Kidney epithelial cell (primary cell): ENCODE data around the gene FGF8. TPM values are rescaled to one million over a fixed set of nuclear protein-coding genes. Genes with fewer than 3 reads are reported as not detected.

Experiments used
- DNase-seq: peaks from one replicate; pipeline ENCODE4 v3.0.0-alpha.2; 2010; ENCODE audit warnings: low read depth
- H3K27me3 ChIP-seq: 2 replicates; pipeline ENCODE4 v1.6.0; 2011; ENCODE audit warnings: low read length; ENCODE audit not compliant: control insufficient read depth, insufficient read depth
- H3K36me3 ChIP-seq: 2 replicates; pipeline ENCODE4 v1.5.1; 2011; ENCODE audit warnings: low read length; ENCODE audit not compliant: control insufficient read depth, insufficient read depth
- H3K4me3 ChIP-seq: 2 replicates; pipeline ENCODE4 v1.5.1; 2011; ENCODE audit warnings: low read depth, mild to moderate bottlenecking, control low read depth, low read length
- total RNA-seq: library from RNA; depleted of rRNA; stranded (reverse); fragments of >200 nt; gene quantifications from 2 replicates; pipeline ENCODE4 v1.2.3, GENCODE V29; 2015
- TF ChIP-seq, protein P1 (sequence below): IDR thresholded peaks from 2 replicates; pipeline ENCODE4 v1.5.1; 2011; ENCODE audit warnings: mild to moderate bottlenecking, moderate library complexity, low read length, control low read depth, inconsistent platforms; ENCODE audit not compliant: insufficient read depth, poor library complexity, severe bottlenecking

Gene FGF8
- total RNA-seq, 1 donor from 2014 or later: not detected

DNA sequence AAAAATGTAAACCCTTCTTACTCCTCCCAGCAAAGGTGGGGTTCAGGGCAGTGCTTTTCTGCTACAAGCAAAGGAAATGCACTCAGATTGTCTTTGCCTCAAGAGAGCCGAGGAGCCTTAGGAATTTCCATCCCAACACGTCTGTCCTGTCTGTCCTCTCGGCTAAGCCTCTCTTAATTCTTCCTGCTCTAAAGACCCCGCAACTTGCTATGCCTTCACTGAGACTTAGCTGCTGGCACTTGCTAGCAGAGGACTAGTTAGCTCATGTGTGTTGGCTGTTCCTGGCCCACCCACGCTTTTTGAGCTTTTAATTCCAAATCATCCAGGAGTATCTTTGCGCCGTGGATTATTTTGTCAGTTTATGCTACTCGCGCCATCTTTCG is 7.8 kb upstream of the FGF8 start:
- DNase-seq: no peak
- TF ChIP-seq, protein P1, sequence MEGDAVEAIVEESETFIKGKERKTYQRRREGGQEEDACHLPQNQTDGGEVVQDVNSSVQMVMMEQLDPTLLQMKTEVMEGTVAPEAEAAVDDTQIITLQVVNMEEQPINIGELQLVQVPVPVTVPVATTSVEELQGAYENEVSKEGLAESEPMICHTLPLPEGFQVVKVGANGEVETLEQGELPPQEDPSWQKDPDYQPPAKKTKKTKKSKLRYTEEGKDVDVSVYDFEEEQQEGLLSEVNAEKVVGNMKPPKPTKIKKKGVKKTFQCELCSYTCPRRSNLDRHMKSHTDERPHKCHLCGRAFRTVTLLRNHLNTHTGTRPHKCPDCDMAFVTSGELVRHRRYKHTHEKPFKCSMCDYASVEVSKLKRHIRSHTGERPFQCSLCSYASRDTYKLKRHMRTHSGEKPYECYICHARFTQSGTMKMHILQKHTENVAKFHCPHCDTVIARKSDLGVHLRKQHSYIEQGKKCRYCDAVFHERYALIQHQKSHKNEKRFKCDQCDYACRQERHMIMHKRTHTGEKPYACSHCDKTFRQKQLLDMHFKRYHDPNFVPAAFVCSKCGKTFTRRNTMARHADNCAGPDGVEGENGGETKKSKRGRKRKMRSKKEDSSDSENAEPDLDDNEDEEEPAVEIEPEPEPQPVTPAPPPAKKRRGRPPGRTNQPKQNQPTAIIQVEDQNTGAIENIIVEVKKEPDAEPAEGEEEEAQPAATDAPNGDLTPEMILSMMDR: no peak

GRCh38 chr10:101782811-101783735 is 7.2 kb upstream of the FGF8 start, which contains the start of gene NPM3:
Gene NPM3 (minus strand): TSS chr10:101783446. CDS start chr10:101783390, 56 bp downstream.
- TF ChIP-seq, protein P1: no peak

More for the DNA sequence above, 7.8 kb upstream of the FGF8 start:
- Histone ChIP-seq H3K4me3 (peak overlapping the region; percentile 67), H3K36me3 (peaks cover 2% of the 10 kb centered on the region), H3K27me3 (peaks cover 11% of the 10 kb centered on the region)

DNA sequence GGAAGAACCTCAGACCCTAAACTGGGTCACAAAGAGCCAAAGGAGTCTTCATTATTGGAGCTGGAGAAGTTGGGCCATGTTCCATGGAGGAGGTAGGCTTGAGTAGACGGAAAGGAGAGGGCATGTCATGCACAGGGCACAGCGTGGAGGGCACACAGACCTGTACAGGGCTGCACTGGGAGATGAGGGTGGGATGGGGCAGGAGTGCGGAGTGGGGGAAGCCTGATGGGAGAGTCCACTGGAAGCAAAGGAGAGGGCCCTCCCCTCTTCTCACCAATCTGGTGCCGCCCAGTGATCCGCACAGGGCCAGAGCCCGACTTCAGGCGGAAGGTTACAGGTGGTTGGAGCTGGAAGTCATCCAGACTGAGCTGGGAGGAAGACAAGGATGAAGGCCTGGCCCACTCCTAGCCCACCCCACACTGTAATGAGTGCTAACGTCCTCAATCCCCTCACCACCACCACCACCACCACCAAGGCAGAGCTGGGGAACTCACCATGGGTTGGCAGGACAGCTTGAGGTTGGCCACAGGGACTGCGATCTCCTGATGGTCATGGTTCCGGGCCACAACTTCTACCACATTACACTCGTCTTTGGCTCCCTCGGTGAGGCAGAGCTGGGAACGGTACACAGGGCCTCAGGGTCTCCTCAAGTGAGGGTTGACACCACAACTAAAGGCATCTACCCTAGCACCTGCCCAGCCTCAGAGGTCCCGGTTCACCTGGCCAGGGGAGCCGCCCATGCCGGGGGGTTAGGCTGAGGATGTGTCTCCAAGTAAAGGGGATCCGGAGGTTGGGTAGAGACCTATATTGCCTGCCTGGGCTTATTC is 6.3 kb upstream of the FGF8 start:
- TF ChIP-seq, protein P1: no peak
- Histone ChIP-seq H3K27me3 (peaks cover 25% of the 10 kb centered on the region), H3K4me3 (peak overlapping the region; percentile 67), H3K36me3 (no peaks in the 10 kb centered on the region)
- DNase-seq: no peak

More at GRCh38 chr10:101782811-101783735, 7.2 kb upstream of the FGF8 start, which contains the start of gene NPM3:
- peak within 1 kb of the TSS; percentile 67 for H3K4me3 ChIP-seq
- peaks cover 18% of the 10 kb centered on the region for H3K27me3 ChIP-seq
- peak; percentile 26 for DNase-seq
- peaks cover 2% of the 10 kb centered on the region for H3K36me3 ChIP-seq

DNA sequence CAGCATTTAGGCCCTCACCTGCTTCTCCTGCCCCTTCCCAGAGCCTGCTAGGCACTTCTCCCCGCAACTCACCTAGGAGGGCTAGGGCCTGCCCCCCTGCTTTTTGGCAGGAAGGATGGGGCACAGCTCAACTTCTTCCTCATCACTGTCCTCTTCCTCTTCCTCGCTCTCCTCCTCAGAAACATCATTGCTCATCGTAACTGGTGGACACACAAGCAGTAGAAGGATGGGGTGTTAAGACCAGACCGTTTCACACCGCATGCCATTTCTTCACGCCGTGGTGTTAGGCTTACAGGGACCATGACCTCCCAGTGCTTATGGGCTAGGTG is 5.7 kb upstream of the FGF8 start:
- no peaks in the 10 kb centered on the region for H3K36me3 ChIP-seq
- H3K4me3 ChIP-seq: no peak overlapping the region
- TF ChIP-seq, protein P1: no peak

GRCh38 chr10:101780818-101781654 is 5.1 kb upstream of the FGF8 start:
- TF ChIP-seq, protein P1: peak; percentile 96
- H3K4me3 ChIP-seq: no peak overlapping the region
- H3K36me3 ChIP-seq: no peaks in the 10 kb centered on the region
- DNase-seq: no peak
- H3K27me3 ChIP-seq: peaks cover 35% of the 10 kb centered on the region

More for the DNA sequence above, 5.7 kb upstream of the FGF8 start:
- H3K27me3 ChIP-seq: peaks cover 31% of the 10 kb centered on the region
- no peak for DNase-seq
